Upper lobe of left lung (tissue), 6 donors: Measurements from ENCODE around the gene BCL2L14. TPM values are rescaled to one million over a fixed set of nuclear protein-coding genes. Genes with fewer than 3 reads are reported as not detected.

Experiments used
- ATAC-seq, 2 donors: fragments of 200-7000 bp; cut with Tn5 transposase; one replicate each; pipeline ENCODE4 v1.9.1; 2022; ENCODE audit warnings: mild to moderate bottlenecking in 2 of 2, moderate library complexity in 2 of 2; ENCODE audit not compliant: low FRiP score in 2 of 2
- DNase-seq, 2 donors: peaks; one replicate each; pipeline ENCODE4 v3.0.0-alpha.2; 2019 to 2020
- H3K27ac ChIP-seq, 4 donors: fragments of 200-600 bp; sonication (generic); one replicate each; pipeline ENCODE4 v1.5.1; 2016 to 2019
- H3K27me3 ChIP-seq, 4 donors: fragments of 200-600 bp; sonication (generic); one replicate each; pipeline ENCODE4 v1.5.1; 2017 to 2019
- H3K36me3 ChIP-seq, 4 donors: fragments of 200-600 bp; sonication (generic); one replicate each; pipeline ENCODE4 v1.5.1; 2016 to 2019
- H3K4me1 ChIP-seq, 4 donors: fragments of 200-600 bp; sonication (generic); one replicate each; pipeline ENCODE4 v1.5.1; 2018 to 2019
- H3K4me3 ChIP-seq, 4 donors: fragments of 200-600 bp; sonication (generic); one replicate each; pipeline ENCODE4 v1.5.1; 2017 to 2019; ENCODE audit warnings: mild to moderate bottlenecking in 2 of 4, moderate library complexity in 1 of 4
- H3K9me3 ChIP-seq, 4 donors: fragments of 200-600 bp; sonication (generic); one replicate each; pipeline ENCODE4 v1.5.1; 2018 to 2019
- EP300 ChIP-seq, 4 donors: sonication (generic); formaldehyde crosslinking; IDR thresholded peaks; one replicate each; pipeline ENCODE4 v1.5.1; 2017; ENCODE audit warnings: antibody characterized with exemption in 4 of 4, control low read depth in 2 of 4
- POLR2A ChIP-seq, 4 donors: fragments of 450-650 bp; IDR thresholded peaks; one replicate each; pipeline ENCODE4 v1.5.1; 2016 to 2017; ENCODE audit warnings: antibody characterized with exemption in 4 of 4, mild to moderate bottlenecking in 2 of 4
- POLR2AphosphoS5 ChIP-seq, 2 donors: sonication (generic); formaldehyde crosslinking; IDR thresholded peaks; one replicate each; pipeline ENCODE4 v1.5.1; 2017; ENCODE audit warnings: antibody characterized with exemption in 2 of 2
- WGBS, 2 donors: methylation state at CpG; one replicate each; pipeline ENCODE4 v1.1.5; 2017 to 2018; 5-methylcytosine and 5-hydroxymethylcytosine counted together
- total RNA-seq, 6 donors: library from RNA; depleted of rRNA in 4 of 6; stranded (reverse); fragments of >200 nt in 4 of 6; gene quantifications; one replicate each; pipeline versions ENCODE4 v1.1.0 to v1.2.1, GENCODE V29; 2016 to 2021
- TF ChIP-seq, protein P1 (sequence below), 6 experiments: fragments of 450-650 bp in 4 of 6; fragments of 200-600 bp in 2 of 6; sonication (generic) in 2 of 6; IDR thresholded peaks; one replicate each; pipeline ENCODE4 v1.5.1; 2016 to 2019; ENCODE audit warnings: antibody characterized with exemption in 6 of 6
- donor health status: DM: no; HTN: no; CAD: no; lungs with moderate emphysema.
- donor health status: DM: no; HTN: yes; CAD: no; lungs with severe emphysema.

The BCL2L14 gene
- total RNA-seq, 6 donors from 2014 or later = 0.57 to 4.6 (median 1.8) TPM; not detected in 1

- TF ChIP-seq EP300 (IDR thresholded peaks at IDR 0.05) = peak in 3 of 4 donors; percentile 22 to 85 (median 51)
- TF ChIP-seq, protein P1, sequence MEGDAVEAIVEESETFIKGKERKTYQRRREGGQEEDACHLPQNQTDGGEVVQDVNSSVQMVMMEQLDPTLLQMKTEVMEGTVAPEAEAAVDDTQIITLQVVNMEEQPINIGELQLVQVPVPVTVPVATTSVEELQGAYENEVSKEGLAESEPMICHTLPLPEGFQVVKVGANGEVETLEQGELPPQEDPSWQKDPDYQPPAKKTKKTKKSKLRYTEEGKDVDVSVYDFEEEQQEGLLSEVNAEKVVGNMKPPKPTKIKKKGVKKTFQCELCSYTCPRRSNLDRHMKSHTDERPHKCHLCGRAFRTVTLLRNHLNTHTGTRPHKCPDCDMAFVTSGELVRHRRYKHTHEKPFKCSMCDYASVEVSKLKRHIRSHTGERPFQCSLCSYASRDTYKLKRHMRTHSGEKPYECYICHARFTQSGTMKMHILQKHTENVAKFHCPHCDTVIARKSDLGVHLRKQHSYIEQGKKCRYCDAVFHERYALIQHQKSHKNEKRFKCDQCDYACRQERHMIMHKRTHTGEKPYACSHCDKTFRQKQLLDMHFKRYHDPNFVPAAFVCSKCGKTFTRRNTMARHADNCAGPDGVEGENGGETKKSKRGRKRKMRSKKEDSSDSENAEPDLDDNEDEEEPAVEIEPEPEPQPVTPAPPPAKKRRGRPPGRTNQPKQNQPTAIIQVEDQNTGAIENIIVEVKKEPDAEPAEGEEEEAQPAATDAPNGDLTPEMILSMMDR (IDR thresholded peaks at IDR 0.05) = no peak
- no peak for TF ChIP-seq POLR2A (IDR thresholded peaks at IDR 0.05)
- TF ChIP-seq POLR2AphosphoS5 (IDR thresholded peaks at IDR 0.05) = peak; percentile 37 to 62
- Histone ChIP-seq H3K27ac (peak overlapping the region in 3 of 4 donors; percentile 35 to 80 (median 62)), H3K4me3 (no peak overlapping the region), H3K27me3 (no peaks in the 10 kb centered on the region), H3K9me3 (no peaks in the 10 kb centered on the region), H3K4me1 (peaks cover 13 to 38% (median 25%) of the 10 kb centered on the region in 4 donors), H3K36me3 (no peaks in the 10 kb centered on the region)
- WGBS, 2 donors = 26 to 31% methylated on average over 3 of the region's 3 CpGs
- ATAC-seq (no peak), DNase-seq (no peak)
These were observed 24.3 kb downstream of the BCL2L14 start for GRCh38 chr12:12095021-12095420.

- H3K27ac ChIP-seq = peak overlapping the region in 2 of 4 donors; percentile 42 to 80
- H3K27me3 ChIP-seq = no peaks in the 10 kb centered on the region
- H3K4me3 ChIP-seq = no peak overlapping the region
- TF ChIP-seq EP300 (IDR thresholded peaks at IDR 0.05) (no peak), POLR2AphosphoS5 (IDR thresholded peaks at IDR 0.05) (no peak), POLR2A (IDR thresholded peaks at IDR 0.05) (no peak)
- TF ChIP-seq, protein P1 (IDR thresholded peaks at IDR 0.05) = no peak
- H3K9me3 ChIP-seq = no peaks in the 10 kb centered on the region
- peaks cover 9 to 22% (median 17%) of the 10 kb centered on the region in 4 donors for H3K4me1 ChIP-seq
- H3K36me3 ChIP-seq = no peaks in the 10 kb centered on the region
- DNase-seq = no peak
- no peak for ATAC-seq
- 78 to 84% methylated on average over 6 of the region's 6 CpGs for WGBS, 2 donors
These were observed 27.4 kb downstream of the BCL2L14 start for GRCh38 chr12:12097891-12098690.

- H3K36me3 ChIP-seq = no peaks in the 10 kb centered on the region
- WGBS, 2 donors = 76 to 85% methylated on average over 3 of the region's 3 CpGs
- ATAC-seq (no peak), DNase-seq (no peak)
- no peaks in the 10 kb centered on the region for H3K9me3 ChIP-seq
- no peak overlapping the region for H3K4me3 ChIP-seq
- H3K4me1 ChIP-seq = peaks cover 6 to 20% (median 16%) of the 10 kb centered on the region in 4 donors
- TF ChIP-seq POLR2AphosphoS5 (IDR thresholded peaks at IDR 0.05) (no peak), POLR2A (IDR thresholded peaks at IDR 0.05) (no peak), EP300 (IDR thresholded peaks at IDR 0.05) (no peak)
- TF ChIP-seq, protein P1 (IDR thresholded peaks at IDR 0.05) = no peak
- no peaks in the 10 kb centered on the region for H3K27me3 ChIP-seq
- peak overlapping the region in 3 of 4 donors; percentile 1 to 80 (median 42) for H3K27ac ChIP-seq
These were observed 27.9 kb downstream of the BCL2L14 start for GRCh38 chr12:12098691-12099015.

- TF ChIP-seq, protein P1 (IDR thresholded peaks at IDR 0.05) = no peak
- peak in 2 of 4 donors; percentile 64 to 90 for TF ChIP-seq EP300 (IDR thresholded peaks at IDR 0.05)
- peak; percentile 51 to 57 for TF ChIP-seq POLR2AphosphoS5 (IDR thresholded peaks at IDR 0.05)
- TF ChIP-seq POLR2A (IDR thresholded peaks at IDR 0.05) = no peak
- no peak for ATAC-seq
- H3K27ac ChIP-seq = peak overlapping the region in 3 of 4 donors; percentile 1 to 80 (median 42)
- H3K9me3 ChIP-seq = no peaks in the 10 kb centered on the region
- H3K36me3 ChIP-seq = no peaks in the 10 kb centered on the region
- H3K4me3 ChIP-seq = no peak overlapping the region
- 43 to 67% methylated on average over 6 of the region's 6 CpGs for WGBS, 2 donors
- peaks cover 6 to 17% (median 15%) of the 10 kb centered on the region in 4 donors for H3K4me1 ChIP-seq
- DNase-seq = no peak
- no peaks in the 10 kb centered on the region for H3K27me3 ChIP-seq
These were observed 28.4 kb downstream of the BCL2L14 start for GRCh38 chr12:12099102-12099501.
